ENCODE measurements around the gene EFL1.

The EFL1 gene

DNA sequence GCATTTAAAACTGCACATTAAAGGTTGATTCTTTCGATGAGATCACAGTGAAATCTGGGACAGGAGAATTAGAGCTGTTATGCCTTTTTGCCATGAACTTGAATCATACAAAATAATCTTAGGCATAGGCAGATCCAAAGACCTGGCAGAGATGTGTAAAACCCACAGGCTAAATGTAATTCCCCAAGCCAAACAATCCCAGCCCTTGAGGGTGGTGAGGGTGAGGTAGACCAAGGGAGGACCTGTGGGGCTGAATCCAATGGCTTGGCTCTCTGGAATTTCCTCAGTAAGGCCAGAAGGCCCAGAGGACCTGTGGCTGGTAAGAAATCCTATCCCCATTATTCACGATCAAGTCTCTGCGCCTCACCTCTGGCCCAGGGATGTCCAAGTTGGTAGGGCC lies 136.2 kb downstream of the EFL1 start:
- DNase-seq (no peak), ATAC-seq (replicated peaks) (no peak)
- Mint-ChIP-seq H3K36me3 (peaks cover 19 to 41% of the 10 kb centered on the region in 2 donors), H3K27me3 (no peaks in the 10 kb centered on the region), H3K27ac (peak overlapping the region; percentile 37), H3K4me3 (no peak overlapping the region), H3K4me1 (peaks cover 3 to 5% of the 10 kb centered on the region in 2 donors), H3K9me3 (no peaks in the 10 kb centered on the region)

DNA sequence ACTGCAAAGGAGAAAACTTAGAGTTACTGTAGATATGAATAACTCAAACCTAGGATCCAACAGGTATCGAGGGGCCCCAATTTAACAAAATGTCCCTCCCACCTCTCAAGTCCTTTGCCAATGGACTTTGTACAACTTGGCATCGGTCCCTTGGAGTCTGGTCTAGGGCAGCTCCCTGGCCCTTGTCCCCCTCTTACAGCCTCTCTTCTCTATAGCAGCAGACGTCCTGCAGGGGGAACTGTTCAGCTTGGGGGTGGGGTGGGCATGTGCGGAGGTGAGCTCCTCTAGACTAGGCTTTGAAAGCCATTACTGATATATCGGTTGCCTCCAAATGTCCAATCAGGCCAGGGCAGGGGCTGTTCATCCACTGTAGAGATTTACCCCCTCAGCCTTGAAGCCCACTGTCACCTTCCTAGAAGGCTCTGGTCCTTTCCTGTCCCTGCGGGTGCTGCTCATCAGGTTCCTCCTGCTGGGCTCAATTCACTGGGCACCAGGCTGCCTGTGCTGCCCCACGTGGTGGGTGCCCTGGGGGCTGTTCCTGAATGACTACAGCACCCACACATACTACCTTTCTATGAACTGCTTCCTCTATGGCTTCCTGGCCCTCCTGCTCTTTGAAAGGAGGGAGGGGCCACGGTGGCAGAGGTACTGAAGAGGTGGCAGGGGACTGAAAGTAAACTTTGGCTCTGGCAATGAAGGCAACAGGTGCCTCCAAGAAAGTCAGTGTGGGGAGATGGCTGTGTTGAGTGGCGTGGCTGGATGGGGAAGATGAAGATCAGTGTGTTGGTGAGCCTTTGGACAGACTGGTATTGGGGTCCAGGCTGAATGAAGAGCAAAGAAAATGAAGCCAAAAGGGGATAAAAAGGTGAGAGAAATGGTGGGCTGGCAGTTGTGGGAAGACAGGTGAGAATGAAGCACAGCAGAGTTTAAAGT lies 137.9 kb downstream of the EFL1 start:
- ATAC-seq (replicated peaks) (no peak), DNase-seq (no peak)
- Mint-ChIP-seq H3K36me3 (peaks cover 18 to 36% of the 10 kb centered on the region in 2 donors), H3K9me3 (no peaks in the 10 kb centered on the region), H3K27ac (no peak overlapping the region), H3K4me3 (no peak overlapping the region), H3K4me1 (peaks cover 3 to 5% of the 10 kb centered on the region in 2 donors), H3K27me3 (no peaks in the 10 kb centered on the region)

DNA sequence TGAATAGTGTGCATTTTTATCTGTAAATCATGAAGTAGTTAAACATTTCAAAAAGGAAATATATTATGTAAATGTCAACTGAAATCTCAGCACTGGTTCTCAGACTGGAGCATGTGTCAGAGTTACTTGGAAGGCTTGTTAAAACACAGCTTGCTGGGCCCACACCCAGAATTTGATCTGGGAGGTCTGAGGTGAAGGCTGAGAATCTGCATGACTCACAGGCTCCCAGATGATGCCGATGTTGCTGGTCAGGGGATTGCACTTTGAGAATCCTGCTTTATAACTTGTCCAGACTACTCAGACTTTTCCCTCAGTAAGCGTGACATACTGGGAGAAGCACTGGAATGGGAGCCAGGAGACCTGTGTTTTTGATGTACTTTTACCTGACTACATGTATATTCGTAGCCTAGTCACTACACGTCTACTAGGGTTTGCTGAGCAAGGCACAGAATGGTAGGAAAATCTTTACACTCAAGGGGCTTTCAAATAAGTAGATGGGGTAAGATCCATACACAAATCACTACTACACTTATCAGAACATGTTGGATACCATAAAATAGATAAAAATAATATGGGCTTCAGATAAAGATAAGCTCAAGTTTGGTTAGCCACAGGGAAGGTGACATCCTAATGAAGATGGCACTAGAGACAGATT lies 139.7 kb downstream of the EFL1 start:
- ATAC-seq (replicated peaks): no peak
- Mint-ChIP-seq H3K4me1 (peaks cover 0 to 3% of the 10 kb centered on the region in 2 donors), H3K36me3 (peaks cover 16 to 29% of the 10 kb centered on the region in 2 donors), H3K27me3 (no peaks in the 10 kb centered on the region), H3K27ac (no peak overlapping the region), H3K4me3 (no peak overlapping the region), H3K9me3 (no peaks in the 10 kb centered on the region)
- DNase-seq: no peak

DNA sequence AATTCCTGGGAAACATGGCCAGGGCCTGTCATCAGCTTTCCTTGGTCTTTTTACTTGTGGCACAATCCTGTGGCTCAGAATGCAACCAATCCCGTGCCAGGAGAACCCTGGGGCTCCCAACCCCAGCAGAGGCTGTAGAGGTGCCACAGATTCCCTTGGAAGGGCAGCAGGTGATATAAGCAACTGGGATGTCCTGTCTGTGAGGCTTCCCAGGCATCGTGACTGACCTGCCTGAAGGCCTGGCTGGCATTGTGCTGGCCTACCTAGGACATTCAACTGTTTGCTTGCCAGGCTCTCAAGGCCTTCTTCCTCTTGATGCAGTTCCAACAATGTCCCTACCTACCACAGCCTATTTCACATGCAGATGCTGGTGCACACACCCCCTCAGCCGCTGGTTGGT lies 144.5 kb downstream of the EFL1 start:
- Mint-ChIP-seq H3K9me3 (no peaks in the 10 kb centered on the region), H3K27ac (no peak overlapping the region), H3K4me1 (no peaks in the 10 kb centered on the region), H3K27me3 (no peaks in the 10 kb centered on the region), H3K4me3 (no peak overlapping the region), H3K36me3 (peaks cover 8 to 17% of the 10 kb centered on the region in 2 donors)
- DNase-seq (no peak), ATAC-seq (replicated peaks) (no peak)

DNA sequence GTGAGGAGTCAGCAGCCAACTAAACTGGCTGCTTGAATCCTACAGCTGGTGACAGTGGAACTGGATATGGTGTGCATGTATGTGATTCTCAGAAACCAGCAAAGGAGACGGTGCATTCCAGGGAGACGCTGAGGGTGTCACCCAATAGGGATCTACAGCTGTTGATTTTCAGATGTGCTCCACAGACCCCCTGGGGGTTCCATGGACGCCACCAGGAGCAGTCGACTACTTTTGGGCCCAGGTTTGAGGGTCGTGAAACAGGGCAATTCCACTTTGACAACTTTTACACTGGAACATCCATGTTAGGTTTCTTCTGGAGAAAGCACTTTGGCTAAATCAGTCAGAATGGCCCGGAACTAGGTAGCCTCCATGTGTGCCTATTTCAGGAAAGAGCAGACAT lies 145.2 kb downstream of the EFL1 start:
- H3K4me1 Mint-ChIP-seq: no peaks in the 10 kb centered on the region
- no peak for DNase-seq
- H3K36me3 Mint-ChIP-seq: peaks cover 8 to 17% of the 10 kb centered on the region in 2 donors
- H3K27me3 Mint-ChIP-seq: no peaks in the 10 kb centered on the region
- ATAC-seq (replicated peaks): no peak
- no peak overlapping the region for H3K27ac Mint-ChIP-seq
- no peak overlapping the region for H3K4me3 Mint-ChIP-seq
- no peaks in the 10 kb centered on the region for H3K9me3 Mint-ChIP-seq

DNA sequence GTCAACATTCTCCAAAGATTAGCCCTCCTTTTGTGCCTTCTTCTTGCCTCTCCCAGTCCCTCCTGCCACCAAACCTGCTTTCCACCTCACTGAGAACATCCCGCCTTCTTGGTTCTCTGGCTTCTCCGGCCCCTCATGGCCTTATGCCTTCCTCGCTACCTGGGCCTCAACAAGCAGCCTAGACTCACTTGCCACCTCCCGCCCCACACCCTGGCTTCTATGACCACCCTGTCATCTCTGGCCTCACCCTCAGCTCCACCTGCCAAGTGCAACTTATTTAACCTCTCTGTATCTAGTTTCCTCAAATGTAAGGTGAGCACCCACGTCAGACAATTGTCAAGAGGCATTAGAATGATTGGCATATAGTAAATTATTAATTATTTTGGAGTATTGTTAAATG lies 147.9 kb downstream of the EFL1 start:
- H3K27ac Mint-ChIP-seq: peak overlapping the region; percentile 15
- no peak for ATAC-seq (replicated peaks)
- no peaks in the 10 kb centered on the region for H3K27me3 Mint-ChIP-seq
- no peak for DNase-seq
- H3K9me3 Mint-ChIP-seq: no peaks in the 10 kb centered on the region
- no peaks in the 10 kb centered on the region for H3K4me1 Mint-ChIP-seq
- H3K36me3 Mint-ChIP-seq: peaks cover 2 to 8% of the 10 kb centered on the region in 2 donors
- no peak overlapping the region for H3K4me3 Mint-ChIP-seq

DNA sequence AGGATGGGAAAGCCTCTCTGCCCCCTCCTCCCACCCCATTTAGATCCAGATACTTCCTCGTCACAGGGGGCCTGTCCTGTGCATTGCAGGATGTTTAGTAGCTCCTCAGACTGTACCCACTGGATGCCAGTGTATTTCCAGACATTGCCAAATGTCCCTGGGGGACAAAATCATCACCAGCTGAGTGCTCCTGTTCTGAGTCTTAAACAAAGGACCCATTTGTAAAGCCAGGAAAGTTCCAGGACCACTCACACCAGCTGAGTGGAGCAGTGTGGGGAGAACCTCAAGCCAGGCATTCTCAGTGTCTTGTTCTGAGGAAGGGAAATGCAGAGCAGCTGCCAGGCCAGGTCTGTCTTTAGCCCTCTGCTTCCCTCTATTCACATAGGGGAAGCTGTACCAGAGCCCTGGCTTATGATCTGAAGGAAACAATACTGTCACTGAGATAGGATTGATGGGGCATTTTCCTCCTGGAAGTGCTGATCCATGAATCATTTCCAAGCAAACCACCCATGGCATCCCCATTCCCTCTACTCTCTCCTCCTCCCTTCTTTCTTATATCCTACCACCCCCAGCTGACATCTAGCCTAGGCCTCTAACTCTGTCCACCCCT lies 149.3 kb downstream of the EFL1 start:
- peaks cover 0 to 6% of the 10 kb centered on the region in 2 donors for H3K36me3 Mint-ChIP-seq
- H3K27me3 Mint-ChIP-seq: peaks cover 3 to 7% of the 10 kb centered on the region in 2 donors
- H3K4me3 Mint-ChIP-seq: no peak overlapping the region
- no peaks in the 10 kb centered on the region for H3K9me3 Mint-ChIP-seq
- H3K27ac Mint-ChIP-seq: no peak overlapping the region
- no peak for DNase-seq
- peaks cover 3 to 5% of the 10 kb centered on the region in 2 donors for H3K4me1 Mint-ChIP-seq
- ATAC-seq (replicated peaks): no peak

DNA sequence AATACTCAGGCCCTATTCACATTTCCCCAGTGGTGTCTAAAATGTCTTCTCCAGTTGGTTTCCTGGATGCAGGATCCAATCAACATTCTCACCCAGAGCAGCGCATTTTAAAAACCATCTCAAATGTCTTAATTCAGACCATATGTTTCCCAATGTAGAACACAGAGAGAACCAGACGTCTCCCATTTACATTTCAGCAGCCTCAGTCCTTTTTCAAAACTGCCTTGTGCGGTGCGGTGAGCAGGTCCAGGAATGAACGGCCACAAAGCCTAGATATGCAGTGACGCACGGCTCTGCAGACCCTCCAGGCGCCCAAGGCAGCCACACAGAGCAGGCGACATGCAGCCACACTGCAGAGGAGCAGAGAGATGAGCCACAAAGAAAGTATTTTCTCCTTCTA lies 150.6 kb downstream of the EFL1 start:
- Mint-ChIP-seq H3K9me3 (no peaks in the 10 kb centered on the region), H3K36me3 (no peaks in the 10 kb centered on the region), H3K4me3 (no peak overlapping the region), H3K27me3 (peaks cover 3 to 7% of the 10 kb centered on the region in 2 donors), H3K4me1 (peaks cover 3 to 5% of the 10 kb centered on the region in 2 donors), H3K27ac (no peak overlapping the region)
- DNase-seq (no peak), ATAC-seq (replicated peaks) (no peak)

DNA sequence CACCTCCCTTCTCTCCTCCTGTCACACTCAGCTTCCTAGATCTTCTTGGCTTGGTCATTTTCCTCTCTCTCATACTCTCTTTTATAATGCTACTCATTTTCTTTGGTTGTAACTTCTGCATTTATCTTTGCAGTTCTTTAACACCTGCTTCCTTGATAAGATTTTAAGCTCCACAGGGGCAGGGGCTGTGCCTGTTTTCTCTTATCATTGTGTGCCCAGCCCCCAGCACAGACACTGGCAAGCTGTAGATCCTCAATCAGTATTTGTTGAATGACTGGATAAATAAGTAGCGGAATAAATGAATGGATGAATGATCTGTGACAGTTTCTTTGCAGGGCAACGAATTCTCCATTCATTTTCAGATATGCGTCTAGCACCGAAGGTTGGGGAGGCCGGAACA lies 152.4 kb downstream of the EFL1 start:
- H3K36me3 Mint-ChIP-seq: no peaks in the 10 kb centered on the region
- no peaks in the 10 kb centered on the region for H3K9me3 Mint-ChIP-seq
- H3K27me3 Mint-ChIP-seq: peaks cover 3 to 7% of the 10 kb centered on the region in 2 donors
- DNase-seq: no peak
- H3K27ac Mint-ChIP-seq: no peak overlapping the region
- ATAC-seq (replicated peaks): no peak
- H3K4me1 Mint-ChIP-seq: peaks cover 3 to 5% of the 10 kb centered on the region in 2 donors
- H3K4me3 Mint-ChIP-seq: no peak overlapping the region

DNA sequence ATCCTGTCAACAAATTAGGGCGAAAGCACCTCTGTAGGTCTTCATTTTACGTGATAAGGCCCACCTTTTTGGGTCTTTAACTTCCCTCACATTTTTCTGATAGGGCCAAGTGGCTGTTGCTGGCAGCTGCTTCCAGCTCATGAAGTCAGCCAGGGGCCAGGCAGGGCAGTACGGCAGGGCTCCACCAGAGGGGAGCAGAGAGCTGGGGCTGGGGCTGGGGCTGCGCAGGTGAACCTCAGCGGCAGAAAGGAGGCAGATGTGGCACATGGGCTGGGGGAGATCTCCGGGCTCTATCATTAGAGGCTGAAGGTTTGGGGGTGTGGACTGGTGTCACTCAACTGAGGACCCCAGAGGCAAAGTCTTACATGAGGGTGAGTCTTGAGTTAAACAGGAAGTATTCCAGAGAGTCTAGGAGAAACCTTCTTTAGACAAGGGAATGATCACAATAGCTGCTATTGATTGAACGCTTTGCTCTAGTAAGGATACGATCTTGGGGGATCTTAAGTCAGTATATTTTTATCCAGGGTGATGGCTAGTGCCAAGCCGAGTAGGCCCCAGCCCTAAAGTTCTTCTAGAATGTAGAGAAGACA lies 153.9 kb downstream of the EFL1 start:
- no peaks in the 10 kb centered on the region for H3K9me3 Mint-ChIP-seq
- H3K27me3 Mint-ChIP-seq: peaks cover 3 to 7% of the 10 kb centered on the region in 2 donors
- peaks cover 3 to 5% of the 10 kb centered on the region in 2 donors for H3K4me1 Mint-ChIP-seq
- ATAC-seq (replicated peaks): peak; percentile 89 to 94
- H3K27ac Mint-ChIP-seq: no peak overlapping the region
- no peaks in the 10 kb centered on the region for H3K36me3 Mint-ChIP-seq
- H3K4me3 Mint-ChIP-seq: no peak overlapping the region
- DNase-seq: peak; percentile 45

DNA sequence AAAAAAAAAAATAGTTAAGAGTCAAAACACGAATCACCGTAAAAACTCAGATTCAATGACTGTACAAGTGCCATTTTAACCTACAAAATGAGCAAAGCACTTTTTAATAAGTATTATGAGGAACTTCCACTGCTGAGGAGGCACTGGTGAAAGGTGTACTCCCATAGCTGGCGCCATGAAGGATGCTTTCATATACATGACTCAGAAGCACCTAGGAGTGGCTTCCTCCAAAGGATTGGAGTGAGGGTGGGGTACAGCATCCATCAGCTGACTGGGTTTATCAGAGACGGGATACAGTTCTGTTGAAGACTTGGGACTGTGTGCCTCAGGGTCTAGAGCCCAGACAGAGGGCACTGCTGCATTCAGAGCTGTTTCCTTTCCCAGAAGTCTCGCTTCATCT lies 155.9 kb downstream of the EFL1 start:
- no peak for ATAC-seq (replicated peaks)
- Mint-ChIP-seq H3K4me1 (peaks cover 3 to 5% of the 10 kb centered on the region in 2 donors), H3K4me3 (no peak overlapping the region), H3K27ac (no peak overlapping the region), H3K36me3 (no peaks in the 10 kb centered on the region), H3K9me3 (no peaks in the 10 kb centered on the region), H3K27me3 (peaks cover 3 to 7% of the 10 kb centered on the region in 2 donors)
- DNase-seq: no peak

DNA sequence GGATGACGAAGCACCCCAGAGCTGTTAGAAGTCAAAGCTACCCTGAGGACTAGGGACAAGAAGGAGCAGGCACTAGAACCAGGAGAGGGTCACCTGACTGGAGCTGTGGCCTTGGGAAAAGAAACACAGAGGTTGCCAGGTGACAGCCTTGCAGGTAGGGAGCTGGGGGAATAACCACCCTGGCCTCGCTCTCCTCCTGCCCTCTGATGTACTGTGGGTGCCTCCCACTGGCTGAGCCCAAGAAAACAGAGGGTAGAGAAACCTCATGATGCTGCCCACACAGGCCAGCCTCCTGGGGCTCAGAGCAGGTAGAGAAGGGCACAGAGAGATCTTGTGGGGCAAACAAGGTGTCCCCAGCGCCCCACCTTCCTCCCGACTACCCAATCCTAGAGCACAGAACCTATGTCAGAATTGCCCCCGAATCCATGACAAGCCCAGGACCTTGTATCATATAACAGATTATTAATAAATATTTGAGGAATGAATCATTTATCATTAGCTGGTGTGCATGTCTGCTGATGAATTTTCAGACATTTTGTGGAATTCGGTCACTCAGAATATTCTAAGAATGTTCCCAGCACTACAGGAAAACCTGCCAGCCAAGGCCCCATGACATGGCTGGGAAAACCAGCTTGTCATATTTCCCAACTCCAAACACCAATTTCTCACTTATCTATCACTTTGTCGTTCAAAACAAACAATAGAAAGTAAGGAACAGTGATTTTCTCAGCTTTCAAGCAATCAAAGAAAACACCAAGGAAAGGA lies 156.9 kb downstream of the EFL1 start:
- ATAC-seq (replicated peaks) (no peak), DNase-seq (no peak)
- H3K4me1 Mint-ChIP-seq: peaks cover 3 to 5% of the 10 kb centered on the region in 2 donors
- H3K4me3 Mint-ChIP-seq: no peak overlapping the region
- no peak overlapping the region for H3K27ac Mint-ChIP-seq
- no peaks in the 10 kb centered on the region for H3K9me3 Mint-ChIP-seq
- H3K36me3 Mint-ChIP-seq: no peaks in the 10 kb centered on the region
- H3K27me3 Mint-ChIP-seq: peaks cover 10 to 11% of the 10 kb centered on the region in 2 donors

DNA sequence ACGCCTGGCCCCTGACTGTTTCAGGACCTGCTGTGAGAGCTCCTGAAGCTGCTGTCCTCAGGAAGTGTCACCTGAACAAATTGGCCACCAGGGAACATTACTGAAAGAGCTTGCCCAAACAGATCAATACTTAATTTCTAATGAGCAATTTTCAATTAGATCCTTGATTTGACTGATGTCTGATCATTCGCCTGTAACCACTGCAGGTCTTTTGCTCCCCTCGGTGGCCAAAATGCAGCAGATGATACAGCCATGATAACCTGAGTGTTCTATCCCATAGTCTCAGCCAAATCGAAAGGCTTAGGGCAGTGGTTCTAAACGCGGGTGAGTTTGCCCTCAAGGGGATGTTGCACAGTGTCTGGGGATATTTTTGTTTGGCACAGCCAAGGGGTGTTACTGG lies 159.1 kb downstream of the EFL1 start:
- ATAC-seq (replicated peaks): no peak
- H3K4me1 Mint-ChIP-seq: peaks cover 0 to 2% of the 10 kb centered on the region in 2 donors
- H3K4me3 Mint-ChIP-seq: no peak overlapping the region
- no peaks in the 10 kb centered on the region for H3K9me3 Mint-ChIP-seq
- H3K27ac Mint-ChIP-seq: no peak overlapping the region
- H3K27me3 Mint-ChIP-seq: peaks cover 12 to 15% of the 10 kb centered on the region in 2 donors
- DNase-seq: no peak
- no peaks in the 10 kb centered on the region for H3K36me3 Mint-ChIP-seq

Measured in stimulated activated naive B cell treated with anti-CD40 and anti-IgM and Interleukin-4, amounts not matched to agents 10 μg/mL and 1 μg/mL and 100 μg/mL, for 72 hours (primary cell).